Measurements from ENCODE around the gene ESYT1.

The ESYT1 gene

DNA sequence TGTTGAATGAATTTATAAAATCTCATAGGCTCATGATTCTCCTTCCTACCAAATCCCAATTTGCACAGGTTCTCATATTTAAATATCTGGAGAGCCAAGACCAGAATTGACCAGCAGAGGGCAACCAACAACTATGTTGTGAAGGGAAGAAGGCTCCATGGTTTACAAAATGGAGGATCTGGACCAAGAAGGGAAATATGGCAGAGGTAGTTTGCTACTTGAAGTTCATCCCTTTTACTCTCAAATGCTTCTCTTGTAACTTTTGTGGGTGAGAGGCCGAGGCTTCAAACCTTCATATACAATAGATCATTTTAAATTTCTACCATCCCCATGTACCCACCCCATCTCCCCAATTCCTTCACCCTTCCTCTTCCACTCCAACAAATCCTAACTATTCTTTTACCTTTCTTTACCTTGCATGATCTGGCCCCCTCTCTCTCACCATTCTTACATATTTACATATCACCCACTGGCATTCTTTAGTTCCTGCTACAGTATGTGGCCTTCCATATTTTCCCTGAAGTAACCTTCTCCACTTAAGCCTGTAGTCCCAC lies 65.0 kb downstream of the ESYT1 start:
- no peak overlapping the region for H3K4me3 ChIP-seq (ENCODE audit: low read depth, low read length)
- TF ChIP-seq, protein P1, sequence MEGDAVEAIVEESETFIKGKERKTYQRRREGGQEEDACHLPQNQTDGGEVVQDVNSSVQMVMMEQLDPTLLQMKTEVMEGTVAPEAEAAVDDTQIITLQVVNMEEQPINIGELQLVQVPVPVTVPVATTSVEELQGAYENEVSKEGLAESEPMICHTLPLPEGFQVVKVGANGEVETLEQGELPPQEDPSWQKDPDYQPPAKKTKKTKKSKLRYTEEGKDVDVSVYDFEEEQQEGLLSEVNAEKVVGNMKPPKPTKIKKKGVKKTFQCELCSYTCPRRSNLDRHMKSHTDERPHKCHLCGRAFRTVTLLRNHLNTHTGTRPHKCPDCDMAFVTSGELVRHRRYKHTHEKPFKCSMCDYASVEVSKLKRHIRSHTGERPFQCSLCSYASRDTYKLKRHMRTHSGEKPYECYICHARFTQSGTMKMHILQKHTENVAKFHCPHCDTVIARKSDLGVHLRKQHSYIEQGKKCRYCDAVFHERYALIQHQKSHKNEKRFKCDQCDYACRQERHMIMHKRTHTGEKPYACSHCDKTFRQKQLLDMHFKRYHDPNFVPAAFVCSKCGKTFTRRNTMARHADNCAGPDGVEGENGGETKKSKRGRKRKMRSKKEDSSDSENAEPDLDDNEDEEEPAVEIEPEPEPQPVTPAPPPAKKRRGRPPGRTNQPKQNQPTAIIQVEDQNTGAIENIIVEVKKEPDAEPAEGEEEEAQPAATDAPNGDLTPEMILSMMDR (IDR thresholded peaks at IDR 0.05; ENCODE audit: control insufficient read depth, extremely low read depth, insufficient read depth) = peak; percentile 84
- DNase-seq (ENCODE audit: low read depth) = peak; percentile 71

Data from LNCaP clone FGC (cell line).